Sigmoid colon (tissue), 7 donors: ENCODE measurements around the gene ZDHHC6. TPM values are rescaled to one million over a fixed set of nuclear protein-coding genes. Genes with fewer than 3 reads are reported as not detected.
"Not testable (repeated sequence)": the region's sequence is repeated elsewhere in the genome, so short reads cannot be mapped to it uniquely, and the experiment has no call there.

Experiments used
- DNase-seq: peaks from one replicate; pipeline ENCODE4 v3.0.0-alpha.2; 2019
- H3K27ac ChIP-seq, 4 donors: fragments of 200-600 bp; sonication (generic); one replicate each; pipeline ENCODE4 v1.5.1; 2016 to 2019; ENCODE audit warnings: mild to moderate bottlenecking in 1 of 4
- H3K27me3 ChIP-seq, 3 donors: fragments of 200-600 bp; sonication (generic); one replicate each; pipeline ENCODE4 v1.5.1; 2019; ENCODE audit warnings: mild to moderate bottlenecking in 1 of 3
- H3K36me3 ChIP-seq, 4 donors: fragments of 200-600 bp; sonication (generic); one replicate each; pipeline ENCODE4 v1.5.1; 2016 to 2019
- H3K4me1 ChIP-seq, 4 donors: fragments of 200-600 bp; sonication (generic); one replicate each; pipeline ENCODE4 v1.5.1; 2017 to 2019
- H3K4me3 ChIP-seq, 4 donors: fragments of 200-600 bp; sonication (generic); one replicate each; pipeline ENCODE4 v1.5.1; 2017 to 2019; ENCODE audit warnings: mild to moderate bottlenecking in 2 of 4, moderate library complexity in 1 of 4
- H3K9me3 ChIP-seq, 4 donors: fragments of 200-600 bp in 3 of 4; sonication (generic) in 3 of 4; one replicate each; pipeline versions ENCODE4 v1.5.1 to v1.6.1; 2013 to 2019
- CTCF ChIP-seq, 4 experiments: fragments of 450-650 bp in 3 of 4; fragments of 200-600 bp in 1 of 4; IDR thresholded peaks; one replicate each; pipeline ENCODE4 v1.5.1; 2016 to 2019; ENCODE audit warnings: antibody characterized with exemption in 4 of 4, mild to moderate bottlenecking in 3 of 4, moderate library complexity in 2 of 4
- EP300 ChIP-seq, 4 donors: sonication (generic); formaldehyde crosslinking; IDR thresholded peaks; one replicate each; pipeline ENCODE4 v1.6.1; 2017; ENCODE audit warnings: antibody characterized with exemption in 4 of 4
- POLR2A ChIP-seq, 2 donors: fragments of 450-650 bp; IDR thresholded peaks; one replicate each; pipeline ENCODE4 v1.6.1; 2016; ENCODE audit warnings: antibody characterized with exemption in 2 of 2, mild to moderate bottlenecking in 2 of 2, moderate library complexity in 2 of 2
- POLR2AphosphoS5 ChIP-seq, 4 donors: sonication (generic); formaldehyde crosslinking; IDR thresholded peaks; one replicate each; pipeline ENCODE4 v1.6.1; 2017; ENCODE audit warnings: antibody characterized with exemption in 4 of 4
- WGBS, 2 donors: extraction: QIAGEN DNeasy Blood & Tissue Kit; methylation state at CpG; one replicate each; pipeline ENCODE4 v1.1.7; 2013; 5-methylcytosine and 5-hydroxymethylcytosine counted together
- intact Hi-C: fragments of 100-400 bp; cut with DNase I; formaldehyde crosslinking; loops from one replicate; pipeline ENCODE4 v1.15.1; 2023
- polyA plus RNA-seq, 3 donors: library from polyadenylated mRNA; stranded (reverse); fragments of 200-250 nt; gene quantifications; one replicate each; pipeline ENCODE4 v1.2.3, GENCODE V29; 2013
- total RNA-seq, 4 donors: library from RNA; depleted of rRNA; stranded (reverse); fragments of >200 nt; gene quantifications; one replicate each; pipeline ENCODE4 v1.1.0, GENCODE V29; 2016
- donor health status: healthy with polysubstance abuse.
- donor health status: Bipolar disorder and iron deficiency.
- donor health status: healthy.

The ZDHHC6 gene
- total and polyA plus RNA-seq, 7 donors = 16.7 to 35.0 (median 22.9) TPM

GRCh38 chr10:112471878-112472487 lies 25.3 kb upstream of the ZDHHC6 start:
- Histone ChIP-seq H3K27ac (no peak overlapping the region), H3K4me3 (no peak overlapping the region), H3K9me3 (no peaks in the 10 kb centered on the region), H3K36me3 (peaks cover 0 to 8% (median 0%) of the 10 kb centered on the region in 4 donors), H3K27me3 (no peaks in the 10 kb centered on the region), H3K4me1 (peaks cover 0 to 9% (median 0%) of the 10 kb centered on the region in 4 donors)
- intact Hi-C loops = no loop called here
- no peak for DNase-seq
- 6 to 24% methylated on average over 4 of the region's 4 CpGs for WGBS, 2 donors
- no peak for TF ChIP-seq POLR2AphosphoS5 (IDR thresholded peaks at IDR 0.05)
- TF ChIP-seq EP300 (IDR thresholded peaks at IDR 0.05) = no peak
- TF ChIP-seq POLR2A (IDR thresholded peaks at IDR 0.05) = no peak
- TF ChIP-seq CTCF (IDR thresholded peaks at IDR 0.05) = peak; percentile 22 to 64 (median 51)

GRCh38 chr10:112467541-112468075 lies 20.9 kb upstream of the ZDHHC6 start:
- H3K9me3 ChIP-seq = no peaks in the 10 kb centered on the region
- intact Hi-C loops = no loop called here
- WGBS, 2 donors = 93 to 94% methylated on average over 1 of the region's 1 CpG
- peaks cover 0 to 32% (median 8%) of the 10 kb centered on the region in 4 donors for H3K36me3 ChIP-seq
- no peak overlapping the region for H3K27ac ChIP-seq
- TF ChIP-seq POLR2A (IDR thresholded peaks at IDR 0.05) (no peak), POLR2AphosphoS5 (IDR thresholded peaks at IDR 0.05) (no peak), CTCF (IDR thresholded peaks at IDR 0.05) (no peak), EP300 (IDR thresholded peaks at IDR 0.05) (no peak)
- no peak for DNase-seq
- no peak overlapping the region for H3K4me3 ChIP-seq
- peaks cover 0 to 9% (median 0%) of the 10 kb centered on the region in 4 donors for H3K4me1 ChIP-seq
- H3K27me3 ChIP-seq = no peaks in the 10 kb centered on the region

- intact Hi-C loops = no loop called here
- Histone ChIP-seq H3K9me3 (no peaks in the 10 kb centered on the region), H3K4me3 (no peak overlapping the region), H3K27ac (no peak overlapping the region), H3K36me3 (peaks cover 0 to 32% (median 8%) of the 10 kb centered on the region in 4 donors), H3K4me1 (peaks cover 0 to 4% (median 0%) of the 10 kb centered on the region in 4 donors), H3K27me3 (no peaks in the 10 kb centered on the region)
- no peak for DNase-seq
- TF ChIP-seq POLR2A (IDR thresholded peaks at IDR 0.05) (no peak), POLR2AphosphoS5 (IDR thresholded peaks at IDR 0.05) (no peak), EP300 (IDR thresholded peaks at IDR 0.05) (no peak), CTCF (IDR thresholded peaks at IDR 0.05) (no peak)
- 84 to 91% methylated on average over 3 of the region's 3 CpGs for WGBS, 2 donors
These were observed 20.1 kb upstream of the ZDHHC6 start for GRCh38 chr10:112466802-112467201.

GRCh38 chr10:112465299-112465883 lies 18.7 kb upstream of the ZDHHC6 start:
- no peak for TF ChIP-seq POLR2AphosphoS5 (IDR thresholded peaks at IDR 0.05)
- no peak for TF ChIP-seq EP300 (IDR thresholded peaks at IDR 0.05)
- no peak for TF ChIP-seq POLR2A (IDR thresholded peaks at IDR 0.05)
- no peak for TF ChIP-seq CTCF (IDR thresholded peaks at IDR 0.05)
- WGBS, 2 donors = 93 to 95% methylated on average over 3 of the region's 3 CpGs
- no peak for DNase-seq
- H3K9me3 ChIP-seq = no peaks in the 10 kb centered on the region
- no peak overlapping the region for H3K27ac ChIP-seq
- H3K4me1 ChIP-seq = no peaks in the 10 kb centered on the region
- H3K27me3 ChIP-seq = no peaks in the 10 kb centered on the region
- peaks cover 0 to 42% (median 8%) of the 10 kb centered on the region in 4 donors for H3K36me3 ChIP-seq
- no peak overlapping the region for H3K4me3 ChIP-seq
- intact Hi-C loops = no loop called here

GRCh38 chr10:112464074-112464473 lies 17.4 kb upstream of the ZDHHC6 start:
- 95 to 98% methylated on average over 5 of the region's 5 CpGs for WGBS, 2 donors
- H3K9me3 ChIP-seq, H3K4me1 ChIP-seq, intact Hi-C loops, H3K27me3 ChIP-seq, H3K27ac ChIP-seq, DNase-seq, H3K4me3 ChIP-seq: not testable (repeated sequence)
- H3K36me3 ChIP-seq = peaks cover 0 to 42% (median 8%) of the 10 kb centered on the region in 4 donors
